IPS DF 4.7 (cell line): ENCODE measurements around the gene ALG10.
"Not testable (repeated sequence)": the region's sequence is repeated elsewhere in the genome, so short reads cannot be mapped to it uniquely, and the experiment has no call there.

ENCODE experiments used
- DNase-seq: peaks from one replicate; pipeline ENCODE4 v3.0.0-alpha.2; 2013; ENCODE audit warnings: low spot score; ENCODE audit errors: extremely low read depth

The ALG10 gene, protein sequence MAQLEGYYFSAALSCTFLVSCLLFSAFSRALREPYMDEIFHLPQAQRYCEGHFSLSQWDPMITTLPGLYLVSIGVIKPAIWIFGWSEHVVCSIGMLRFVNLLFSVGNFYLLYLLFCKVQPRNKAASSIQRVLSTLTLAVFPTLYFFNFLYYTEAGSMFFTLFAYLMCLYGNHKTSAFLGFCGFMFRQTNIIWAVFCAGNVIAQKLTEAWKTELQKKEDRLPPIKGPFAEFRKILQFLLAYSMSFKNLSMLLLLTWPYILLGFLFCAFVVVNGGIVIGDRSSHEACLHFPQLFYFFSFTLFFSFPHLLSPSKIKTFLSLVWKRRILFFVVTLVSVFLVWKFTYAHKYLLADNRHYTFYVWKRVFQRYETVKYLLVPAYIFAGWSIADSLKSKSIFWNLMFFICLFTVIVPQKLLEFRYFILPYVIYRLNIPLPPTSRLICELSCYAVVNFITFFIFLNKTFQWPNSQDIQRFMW

GRCh38 chr12:34022079-34022830, at the start of gene ALG10:
Gene ALG10 (plus strand): TSS chr12:34022496. CDS start chr12:34022600, 104 bp downstream.
- peak; percentile 89 for DNase-seq

- not testable (repeated sequence) for DNase-seq
Measured at GRCh38 chr12:33972884-33973283, 49.4 kb upstream of the ALG10 start.

- no peak for DNase-seq
Measured at GRCh38 chr12:33977887-33978286, 44.4 kb upstream of the ALG10 start.

GRCh38 chr12:33988197-33988805, 34.0 kb upstream of the ALG10 start:
- no peak for DNase-seq

DNA sequence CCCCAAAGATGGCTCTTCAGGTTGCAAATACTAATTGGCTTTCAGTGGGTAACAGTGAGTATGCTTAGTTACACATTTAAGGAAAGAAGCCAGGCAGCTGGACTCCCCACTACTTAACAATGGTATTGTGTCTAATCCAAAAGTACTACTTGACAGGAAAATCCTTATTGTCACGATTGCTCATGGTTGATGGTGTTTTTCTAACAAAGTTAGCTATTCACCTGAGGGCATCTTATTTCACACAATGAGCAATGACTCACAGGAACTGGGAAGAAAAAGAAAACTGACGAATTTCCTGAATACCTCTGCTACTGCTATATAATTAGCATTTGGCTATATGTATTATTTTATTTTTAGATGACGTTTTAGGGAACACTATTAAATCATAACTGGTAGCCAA, 33.4 kb upstream of the ALG10 start:
- DNase-seq: no peak

DNA sequence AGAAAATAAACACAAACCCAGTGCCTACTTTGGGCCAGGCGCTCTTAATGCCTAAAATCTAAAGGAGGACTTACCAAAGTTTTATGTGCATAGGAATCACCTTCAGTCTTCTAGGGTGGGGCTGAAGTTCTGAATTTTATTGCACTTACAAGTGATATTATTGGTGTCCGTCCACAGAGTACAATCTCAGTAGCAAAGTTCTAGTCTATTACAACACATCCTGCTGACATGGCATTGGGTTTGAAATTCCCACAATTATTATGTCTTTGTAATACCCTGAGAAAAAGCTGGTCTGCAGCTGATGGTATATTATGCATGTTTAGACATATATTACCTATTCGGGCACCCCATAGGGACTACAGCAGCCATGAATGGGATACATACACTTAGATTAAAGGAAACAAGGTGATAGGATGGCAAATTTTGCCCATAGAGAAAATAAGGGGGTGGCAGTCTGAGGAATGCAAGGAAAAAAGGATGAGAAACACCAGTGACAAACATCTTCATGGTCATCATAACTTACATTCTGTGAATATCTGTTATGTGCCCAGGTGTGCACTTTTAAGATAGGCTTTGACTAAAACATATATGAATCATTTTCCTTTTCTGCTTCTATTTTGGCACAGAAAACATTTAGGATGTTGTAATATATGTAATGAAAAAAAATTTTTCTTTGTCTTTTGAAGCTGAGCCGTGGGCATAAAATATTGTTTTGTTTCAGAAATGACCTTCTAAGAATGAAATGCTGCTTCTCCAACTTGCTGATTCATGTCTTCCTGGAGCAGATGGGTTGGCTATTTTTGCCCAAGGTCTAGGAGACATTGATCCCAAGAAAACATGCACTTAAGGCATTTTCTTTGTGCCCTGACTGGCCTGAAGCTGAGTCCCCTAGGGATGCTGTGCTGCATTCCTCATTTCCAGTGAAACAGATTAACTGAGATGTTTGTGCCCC, 27.2 kb upstream of the ALG10 start:
- DNase-seq: no peak

- not testable (repeated sequence) for DNase-seq
Measured at GRCh38 chr12:34008835-34009234, 13.5 kb upstream of the ALG10 start.

DNA sequence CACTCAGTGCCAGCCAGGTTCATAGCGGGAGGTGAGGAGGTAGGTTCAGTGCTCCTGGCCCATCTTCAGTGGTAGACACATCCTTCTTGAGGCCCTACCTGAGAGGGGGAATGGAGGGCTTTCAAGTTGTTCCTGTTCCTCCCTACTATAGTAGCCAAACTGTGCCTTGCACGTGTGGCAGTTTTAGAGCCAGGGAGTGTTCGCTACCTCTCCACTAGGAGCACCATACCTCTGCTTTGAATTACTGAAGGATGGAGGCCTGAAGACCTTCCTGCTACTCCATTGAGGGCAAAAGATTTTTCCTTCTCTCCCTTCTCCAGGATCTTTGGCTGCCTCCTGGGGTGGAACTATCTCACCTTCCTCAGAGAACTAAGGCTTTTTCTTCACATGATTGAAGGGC, 5.9 kb upstream of the ALG10 start:
- DNase-seq: no peak

DNA sequence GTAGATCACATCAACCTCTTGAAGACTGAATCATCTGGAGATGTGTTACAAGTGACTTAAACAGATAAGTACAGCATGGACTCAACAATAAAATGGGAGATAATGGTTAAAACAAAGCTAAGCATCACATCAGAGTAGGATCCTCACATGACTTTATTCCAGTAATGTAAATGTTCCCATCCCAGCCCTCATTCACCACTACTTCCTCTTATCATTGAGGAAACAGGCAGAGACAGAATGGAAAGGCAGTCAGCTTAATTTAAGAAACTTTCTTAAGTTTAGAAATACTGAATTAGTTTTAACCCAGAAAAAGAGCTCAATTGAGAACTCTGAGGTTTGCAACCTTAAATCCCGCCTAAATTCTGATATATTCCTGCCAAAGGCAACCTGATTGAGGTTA, 1.2 kb upstream of the ALG10 start:
- no peak for DNase-seq

DNA sequence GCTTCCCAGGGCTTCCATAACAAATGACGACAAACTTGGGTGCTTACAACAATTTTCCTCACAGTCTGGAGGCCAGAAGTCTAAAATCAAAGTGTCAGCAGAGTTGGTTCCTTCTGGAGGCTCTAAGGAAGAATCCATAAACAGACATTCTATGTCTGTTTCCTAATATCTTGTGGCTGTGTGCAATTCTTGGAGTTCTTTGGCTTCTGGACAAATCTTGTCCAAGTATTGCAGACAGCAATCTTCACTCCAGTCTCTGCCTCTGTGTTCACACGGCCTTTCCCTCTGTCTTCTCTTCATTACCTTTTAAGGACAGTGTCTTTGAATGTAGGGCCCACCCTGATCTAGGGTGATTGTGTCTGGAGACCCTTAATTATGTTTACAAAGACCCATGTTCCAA, 5.4 kb downstream of the ALG10 start:
- DNase-seq: not testable (repeated sequence)

DNA sequence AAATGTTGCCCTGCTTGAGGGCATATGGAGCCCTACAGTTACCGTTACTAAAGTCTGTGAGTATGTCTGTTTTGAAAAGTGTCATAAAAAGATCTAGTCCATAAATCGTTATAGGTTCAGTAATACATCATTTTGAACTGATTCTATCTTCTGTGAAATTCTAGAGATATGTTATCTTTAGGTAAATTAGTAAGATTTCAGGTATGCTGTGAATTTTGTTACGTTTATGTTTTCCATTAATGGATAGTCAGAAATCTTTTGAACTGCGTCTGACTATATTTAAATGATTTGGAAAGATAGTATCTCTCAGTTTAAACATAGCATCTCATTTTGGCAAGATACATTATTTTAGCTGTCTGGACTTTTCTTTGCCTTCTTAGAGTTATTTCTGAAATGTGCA, 8.3 kb downstream of the ALG10 start:
- no peak for DNase-seq

- no peak for DNase-seq
Measured at GRCh38 chr12:34033628-34034296, 11.5 kb downstream of the ALG10 start.

DNA sequence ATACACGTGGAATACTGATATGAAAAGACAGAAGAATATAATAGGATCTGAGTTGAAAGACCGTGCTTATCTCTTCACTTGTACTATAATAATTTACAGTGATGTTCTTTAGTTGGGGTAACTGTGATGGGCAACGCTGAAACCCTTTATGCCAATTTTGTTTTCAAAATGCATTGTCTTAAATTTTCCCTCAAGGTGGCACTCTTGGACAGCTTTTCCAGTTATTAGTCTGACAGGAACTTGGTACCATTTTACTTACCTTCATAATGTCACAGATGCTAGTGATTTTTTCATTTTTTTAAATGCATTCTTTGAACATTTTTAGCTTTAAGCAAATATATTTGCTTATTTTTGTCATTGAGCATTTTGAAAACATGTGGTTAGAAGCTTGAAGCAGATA, 16.1 kb downstream of the ALG10 start:
- DNase-seq: not testable (repeated sequence)

GRCh38 chr12:34046570-34046969, 24.3 kb downstream of the ALG10 start:
- no peak for DNase-seq

GRCh38 chr12:34047855-34048254, 25.6 kb downstream of the ALG10 start:
- not testable (repeated sequence) for DNase-seq

DNA sequence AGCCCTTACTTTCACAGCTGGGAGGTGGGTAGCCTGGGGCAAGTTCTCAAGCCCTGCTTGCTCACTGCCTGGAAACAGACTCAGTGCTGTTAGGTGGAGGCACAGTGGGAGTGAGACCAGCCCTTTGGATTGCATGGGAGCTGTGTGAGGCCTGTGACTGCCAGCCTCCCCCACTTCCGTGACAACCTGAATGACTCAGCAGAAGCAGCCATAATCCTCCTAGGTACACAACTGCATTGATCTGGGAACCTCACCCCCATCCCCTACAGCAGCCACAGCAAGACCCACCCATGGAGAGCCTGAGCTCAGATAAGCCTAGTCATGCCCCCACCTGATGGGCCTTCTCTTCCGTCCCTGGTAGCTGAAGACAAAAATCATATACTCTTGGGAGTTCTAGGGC, 26.4 kb downstream of the ALG10 start:
- DNase-seq: no peak

DNA sequence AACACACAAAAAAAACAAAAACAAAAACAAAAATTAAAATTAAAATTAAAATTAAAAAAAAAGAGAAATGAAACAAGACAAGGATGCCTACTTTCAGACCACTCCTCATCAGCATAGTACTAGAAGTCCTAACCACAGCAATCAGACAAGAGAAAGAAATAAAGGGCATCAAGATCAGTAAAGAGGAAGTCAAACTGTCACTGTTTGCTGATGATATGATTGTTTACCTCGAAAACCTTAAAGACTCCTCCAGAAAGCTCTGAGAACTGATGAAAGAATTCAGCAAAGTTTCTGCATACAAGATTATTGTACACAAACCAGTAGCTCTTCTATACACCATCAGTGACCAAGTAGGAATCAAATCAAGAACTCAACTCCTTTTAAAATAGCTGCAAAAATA, 29.2 kb downstream of the ALG10 start:
- DNase-seq: no peak

- DNase-seq: no peak
Measured at GRCh38 chr12:34054938-34055337, 32.6 kb downstream of the ALG10 start.
